IPS DF 6.9 (cell line): ENCODE results near the gene SCAMP2.

Experiments
- DNase-seq: peaks from one replicate; pipeline ENCODE4 v3.0.0-alpha.2; 2013; ENCODE audit warnings: low read depth, low spot score
- H3K27ac ChIP-seq: one replicate; pipeline ENCODE4 v1.5.1; 2013; ENCODE audit warnings: low read length, control low read depth
- H3K27me3 ChIP-seq: 2 replicates; pipeline ENCODE4 v1.6.1; 2013; ENCODE audit warnings: mild to moderate bottlenecking, low read length; ENCODE audit not compliant: control insufficient read depth, insufficient read depth
- H3K36me3 ChIP-seq: 2 replicates; pipeline ENCODE4 v1.6.1; 2013; ENCODE audit warnings: low read length; ENCODE audit not compliant: control insufficient read depth, insufficient read depth
- H3K4me1 ChIP-seq: 2 replicates; pipeline ENCODE4 v1.6.1; 2013; ENCODE audit warnings: low read length; ENCODE audit not compliant: control insufficient read depth, insufficient read depth
- H3K4me3 ChIP-seq: 2 replicates; pipeline ENCODE4 v1.5.1; 2013; ENCODE audit warnings: mild to moderate bottlenecking, low read length
- H3K9me3 ChIP-seq: 2 replicates; pipeline ENCODE4 v1.6.1; 2013; ENCODE audit warnings: low read length, inconsistent platforms; ENCODE audit not compliant: control insufficient read depth, insufficient read depth
- WGBS: extraction: QIAGEN DNeasy Blood & Tissue Kit; methylation state at CpG from one replicate; pipeline ENCODE4 v1.1.7; 2013; ENCODE audit warnings: mixed read lengths, missing lambda C conversion rate; ENCODE audit not compliant: insufficient read length, insufficient coverage; 5-methylcytosine and 5-hydroxymethylcytosine counted together

SCAMP2 gene

GRCh38 chr15:74799255-74799855 lies 73.8 kb downstream of the SCAMP2 start:
- Histone ChIP-seq H3K27ac (no peak overlapping the region), H3K27me3 (no peaks in the 10 kb centered on the region), H3K4me1 (peaks cover 2% of the 10 kb centered on the region; the same call in 1 of the 2 replicates), H3K36me3 (peaks cover 20% of the 10 kb centered on the region), H3K9me3 (no peaks in the 10 kb centered on the region), H3K4me3 (no peak overlapping the region)
- no peak for DNase-seq
- no CpG with 5 or more reads among the region's 16 CpGs for WGBS

- H3K27me3 ChIP-seq, result no peaks in the 10 kb centered on the region
- no peak overlapping the region for H3K4me3 ChIP-seq
- DNase-seq, result no peak
- no peak overlapping the region for H3K27ac ChIP-seq
- no CpG with 5 or more reads among the region's 25 CpGs for WGBS
- H3K36me3 ChIP-seq, result peaks cover 20% of the 10 kb centered on the region
- H3K9me3 ChIP-seq, result no peaks in the 10 kb centered on the region
- peaks cover 2% of the 10 kb centered on the region; the same call in 1 of the 2 replicates for H3K4me1 ChIP-seq
Measured at GRCh38 chr15:74798388-74799254, 74.5 kb downstream of the SCAMP2 start.

- H3K27ac ChIP-seq, result no peak overlapping the region
- peaks cover 2% of the 10 kb centered on the region; the same call in 1 of the 2 replicates for H3K4me1 ChIP-seq
- no CpG with 5 or more reads among the region's 14 CpGs for WGBS
- no peaks in the 10 kb centered on the region for H3K27me3 ChIP-seq
- H3K9me3 ChIP-seq, result no peaks in the 10 kb centered on the region
- DNase-seq, result no peak
- H3K36me3 ChIP-seq, result peaks cover 7% of the 10 kb centered on the region
- no peak overlapping the region for H3K4me3 ChIP-seq
Measured at GRCh38 chr15:74795966-74796625, 77.1 kb downstream of the SCAMP2 start.

GRCh38 chr15:74794970-74795349 lies 78.2 kb downstream of the SCAMP2 start:
- Histone ChIP-seq H3K36me3 (peaks cover 2% of the 10 kb centered on the region; the same call in 1 of the 2 replicates), H3K27ac (no peak overlapping the region), H3K4me3 (no peak overlapping the region), H3K9me3 (no peaks in the 10 kb centered on the region), H3K27me3 (no peaks in the 10 kb centered on the region), H3K4me1 (0 out of 2 replicates have a peak, but pooled peaks cover 2% of the 10 kb centered on the region)
- WGBS, result no CpG with 5 or more reads among the region's 9 CpGs
- DNase-seq, result no peak

- Histone ChIP-seq H3K27ac (no peak overlapping the region), H3K4me1 (no peaks in the 10 kb centered on the region), H3K36me3 (no peaks in the 10 kb centered on the region; the same call in 1 of the 2 replicates), H3K4me3 (no peak overlapping the region), H3K9me3 (no peaks in the 10 kb centered on the region), H3K27me3 (no peaks in the 10 kb centered on the region)
- DNase-seq, result no peak
- no CpG with 5 or more reads among the region's 9 CpGs for WGBS
Measured at GRCh38 chr15:74794248-74794969, 78.8 kb downstream of the SCAMP2 start.
